ENCODE measurements around the gene CEP112.

CEP112 gene

DNA sequence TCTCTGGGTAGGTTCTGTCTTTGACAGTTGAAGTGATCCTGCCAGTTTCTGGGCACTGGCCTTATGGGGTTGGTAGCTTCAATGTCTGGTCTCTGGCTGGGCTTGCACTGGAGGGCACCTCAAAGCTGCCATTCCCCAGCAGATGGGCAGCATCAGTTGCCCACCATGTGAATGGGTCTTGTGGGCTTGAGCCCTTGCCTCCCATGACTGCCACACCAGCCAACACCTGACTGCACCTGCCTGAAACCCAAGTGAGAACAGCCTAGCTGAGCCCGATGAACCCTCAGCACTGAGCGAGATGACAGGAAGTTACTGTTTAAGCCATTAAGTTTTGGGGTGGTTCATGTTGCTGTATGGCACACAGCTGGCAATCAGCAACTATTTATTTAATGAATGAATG is 561.4 kb downstream of the CEP112 start:
- intact Hi-C loops (cut with DNase I), result no loop called here
- no peak for DNase-seq

DNA sequence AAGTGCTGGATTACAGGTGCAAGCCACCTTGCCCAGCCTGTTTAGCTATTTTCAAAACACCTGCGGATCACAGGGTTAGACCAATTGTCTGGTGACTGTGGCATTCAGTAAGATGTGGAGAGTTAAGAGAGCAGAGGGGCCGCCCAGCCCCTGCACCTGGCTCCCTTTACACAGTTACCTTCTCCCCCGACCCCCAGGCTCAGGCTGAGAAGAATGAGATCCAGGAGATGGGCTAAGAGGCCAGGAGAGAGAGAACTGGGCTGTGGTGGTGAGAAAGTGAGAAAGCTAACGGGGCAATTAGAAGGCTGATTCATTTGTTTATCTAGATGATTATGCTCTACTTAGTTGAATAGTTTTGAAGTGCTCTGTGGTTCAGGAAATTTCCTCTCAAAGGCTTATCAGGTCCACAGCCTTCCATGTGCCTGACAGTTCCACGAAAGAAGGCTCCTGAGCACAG is 562.7 kb downstream of the CEP112 start:
- DNase-seq, result no peak
- intact Hi-C loops (cut with DNase I), result no loop called here

DNA sequence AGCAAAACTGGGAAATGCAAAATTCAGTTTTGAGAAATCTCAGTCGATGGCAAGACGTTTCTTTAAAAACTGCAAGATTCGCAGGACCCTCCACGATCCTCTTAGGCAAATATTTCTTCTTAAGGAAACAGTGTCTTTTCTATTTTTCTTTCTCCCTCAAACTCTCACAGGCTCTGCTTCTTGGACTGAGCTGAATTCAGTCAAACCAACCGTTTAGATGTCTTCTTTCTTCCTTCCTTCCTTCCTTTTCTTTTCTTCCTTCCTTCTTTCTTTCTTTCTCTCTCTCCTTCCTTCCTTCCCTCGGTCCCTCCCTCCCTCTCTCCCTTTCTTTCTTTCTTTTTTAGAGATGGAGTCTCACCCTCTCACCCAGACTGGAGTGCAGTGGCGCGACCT is 563.3 kb downstream of the CEP112 start:
- intact Hi-C loops (cut with DNase I), result no loop called here
- no peak for DNase-seq

DNA sequence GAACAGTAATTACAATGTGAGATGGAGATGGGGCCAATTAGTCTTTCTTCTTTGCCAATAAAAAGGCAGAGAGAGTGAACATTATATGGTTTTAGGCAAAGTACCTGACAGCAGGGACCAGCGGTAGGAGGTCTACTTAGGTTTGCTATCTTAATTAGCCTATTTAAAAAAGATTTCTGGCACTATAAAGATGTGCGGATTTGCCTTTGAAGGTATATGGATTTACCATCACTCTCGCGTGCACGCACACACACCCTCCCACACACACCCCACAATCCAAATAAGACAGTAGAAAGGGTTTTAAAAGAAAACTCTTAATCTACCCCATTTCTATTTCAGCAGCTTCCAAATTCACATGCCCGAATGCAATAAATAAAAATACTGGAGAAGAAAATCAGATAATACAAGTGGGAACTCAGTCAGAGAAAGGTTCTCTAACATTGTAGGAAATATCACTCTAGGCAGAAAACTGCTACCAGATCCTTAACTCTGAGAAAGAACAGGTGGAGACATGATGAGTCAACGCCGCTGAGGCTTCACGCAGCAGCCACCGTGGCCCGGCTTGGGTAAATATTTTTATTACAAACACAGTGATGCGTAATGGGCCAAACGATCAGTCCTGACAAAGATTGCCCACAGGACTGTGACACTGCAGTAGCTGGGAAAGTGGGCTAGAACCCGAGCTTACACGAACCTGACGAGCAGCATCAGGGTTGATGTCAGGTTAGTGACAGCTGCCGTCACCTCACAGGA is 563.9 kb downstream of the CEP112 start:
- peak in 2 of 10 donors; percentile 25 to 76 for DNase-seq
- intact Hi-C loops (cut with DNase I), result no loop called here

DNA sequence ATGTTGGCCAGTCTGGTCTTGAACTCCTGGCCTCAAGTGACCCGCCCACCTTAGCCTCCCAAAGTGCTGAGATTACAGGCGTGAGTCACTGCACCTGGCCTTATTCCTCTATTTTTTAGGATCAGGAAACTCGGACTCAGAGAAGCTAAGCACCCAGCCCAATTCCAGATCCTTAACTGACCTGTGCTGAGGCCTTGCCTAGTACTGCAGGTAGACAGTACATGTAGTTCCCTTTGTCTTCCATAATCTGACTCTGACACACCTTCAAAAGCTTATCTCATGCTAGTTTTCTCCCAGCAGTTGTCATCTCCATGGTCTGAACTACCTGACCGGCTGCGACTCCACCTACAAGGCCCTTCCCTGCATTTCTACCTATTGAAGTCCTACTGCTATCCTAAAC is 564.8 kb downstream of the CEP112 start:
- intact Hi-C loops (cut with DNase I), result no loop called here
- no peak for DNase-seq

DNA sequence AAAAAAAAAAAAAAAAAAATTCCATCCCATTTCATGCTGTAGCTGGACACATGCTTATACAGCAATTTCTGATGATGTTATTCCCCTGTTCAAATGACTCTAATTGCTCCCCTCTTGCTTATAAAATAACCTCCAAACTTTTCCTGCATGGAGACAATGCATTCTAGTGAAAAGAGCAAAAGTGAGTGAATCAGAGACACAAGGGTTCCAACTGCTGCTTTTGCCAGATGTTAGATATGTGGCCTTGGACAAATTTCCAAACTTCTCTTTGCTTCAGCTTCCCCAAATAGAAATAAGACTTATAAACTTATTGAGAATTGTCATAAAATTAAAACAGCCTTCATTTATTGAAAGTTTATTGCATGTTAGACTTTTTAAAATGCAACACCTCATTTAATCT is 565.5 kb downstream of the CEP112 start:
- intact Hi-C loops (cut with DNase I), result no loop called here
- no peak for DNase-seq

DNA sequence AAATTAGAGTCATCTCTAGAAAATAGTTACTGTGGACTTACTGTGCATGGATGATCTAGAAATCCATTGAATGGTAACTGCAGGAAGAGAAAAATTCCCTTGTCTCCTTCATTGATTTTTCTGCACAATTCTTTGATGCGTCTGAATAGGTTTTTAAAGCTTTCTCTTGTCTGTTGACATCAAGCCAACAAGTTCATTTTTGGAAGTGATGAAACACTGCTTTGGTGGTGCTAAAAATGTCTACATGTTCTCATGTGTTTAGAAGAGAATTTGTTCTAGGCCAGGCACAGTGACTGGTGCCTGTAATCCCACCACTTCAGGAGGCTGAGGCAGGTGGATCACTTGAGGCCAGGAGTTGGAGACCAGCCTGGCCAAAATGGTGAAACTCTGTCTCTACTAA is 573.4 kb downstream of the CEP112 start:
- intact Hi-C loops (cut with DNase I), result no loop called here
- DNase-seq, result no peak

DNA sequence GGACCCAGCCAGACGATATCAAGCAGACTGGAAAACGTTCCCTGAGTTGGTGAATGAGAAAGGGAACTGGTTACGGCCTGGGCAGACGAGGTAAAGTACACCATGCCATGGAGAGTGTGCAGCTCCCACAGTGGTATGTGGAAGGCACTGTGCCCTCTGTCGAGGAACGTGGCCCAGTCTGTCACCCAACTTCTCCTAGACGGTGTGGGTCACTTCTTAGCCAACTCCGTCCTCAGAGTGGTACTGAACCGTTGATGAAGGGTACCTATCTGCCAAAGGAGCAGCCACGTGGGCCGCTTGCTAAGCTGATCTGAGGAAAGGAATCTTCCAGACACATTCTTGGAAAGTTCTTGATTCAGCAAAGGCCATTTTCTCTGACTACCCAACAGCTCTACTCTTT is 574.4 kb downstream of the CEP112 start:
- intact Hi-C loops (cut with DNase I), result no loop called here

DNA sequence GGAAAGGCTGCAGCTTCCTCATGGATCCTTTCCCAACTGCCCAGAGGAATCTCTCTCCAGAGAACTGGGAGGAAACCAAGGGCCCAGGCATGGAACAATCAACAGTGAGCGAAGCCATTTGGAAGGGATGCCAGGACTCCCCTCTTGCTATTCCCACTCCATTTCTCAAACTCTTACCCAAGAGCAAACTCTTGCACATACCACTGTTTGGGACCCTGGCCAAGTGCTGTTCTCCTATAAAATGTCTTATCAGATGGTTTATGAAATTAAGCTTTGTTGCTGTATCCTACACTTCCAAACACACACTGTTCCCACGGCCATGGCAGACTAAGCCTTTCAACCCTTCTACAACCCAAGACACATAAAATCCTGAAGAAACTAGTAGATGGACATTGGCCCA is 582.2 kb downstream of the CEP112 start:
- DNase-seq, result no peak
- intact Hi-C loops (cut with DNase I), result no loop called here

More for the DNA sequence above, 574.4 kb downstream of the CEP112 start:
- no peak for DNase-seq

DNA sequence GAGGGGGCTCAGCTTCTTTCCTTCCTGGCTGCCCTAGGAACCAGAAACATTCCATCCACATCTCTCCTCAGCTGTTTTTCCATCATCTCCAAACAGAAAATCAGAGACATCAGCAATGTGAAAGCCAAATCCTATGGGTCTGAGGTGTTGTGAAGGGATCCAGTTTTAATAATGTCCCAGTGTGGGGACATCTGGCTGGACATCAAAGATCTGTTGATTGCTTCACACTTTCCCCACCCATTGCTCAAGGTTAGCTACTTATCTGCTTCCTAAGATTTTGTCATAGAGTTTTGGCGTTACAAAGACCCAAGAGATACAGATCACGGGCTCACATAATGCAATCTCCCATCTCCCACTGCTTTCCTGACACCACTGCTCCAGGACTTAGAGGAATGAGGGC is 582.6 kb downstream of the CEP112 start:
- intact Hi-C loops (cut with DNase I), result no loop called here
- DNase-seq, result no peak

DNA sequence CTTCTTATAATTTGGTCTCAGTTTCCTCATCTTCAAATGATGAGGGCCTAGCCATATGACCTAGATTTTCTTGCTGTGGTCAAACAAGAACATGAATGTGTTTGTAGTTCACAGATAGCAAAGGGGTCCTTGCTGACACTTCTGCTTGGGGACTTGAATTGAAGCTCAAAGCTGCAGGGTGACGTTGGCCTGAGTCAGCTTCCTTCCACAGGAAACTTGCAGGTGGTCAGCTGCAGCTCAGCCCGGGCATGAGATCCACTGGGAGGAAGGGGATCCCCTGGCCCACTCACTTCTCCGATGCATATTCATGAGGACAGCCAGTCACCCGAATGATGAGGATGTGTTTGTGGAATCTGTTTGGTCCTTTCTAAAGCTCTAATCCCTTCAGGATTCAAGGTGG is 587.9 kb downstream of the CEP112 start:
- peak in 1 of 10 donors; percentile 54 for DNase-seq
- intact Hi-C loops (cut with DNase I), result no loop called here

DNA sequence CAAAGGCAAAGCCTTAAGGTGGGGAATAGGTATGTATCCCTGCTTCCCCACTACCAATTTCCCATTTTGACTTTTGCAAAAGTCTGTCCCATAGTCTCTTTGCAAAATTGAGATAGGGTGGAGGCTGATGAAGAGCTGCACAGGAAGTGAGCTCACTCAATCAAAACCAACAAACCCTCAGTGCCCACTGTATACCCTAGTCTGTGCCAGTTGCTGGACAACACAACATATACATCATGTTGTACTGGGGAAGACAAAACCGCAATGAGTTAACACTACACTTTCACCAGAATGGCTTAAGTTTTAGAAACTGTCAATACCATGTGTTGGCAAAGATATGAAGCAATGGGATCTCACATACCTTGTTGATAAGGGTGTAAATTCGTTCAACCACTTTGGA is 590.1 kb downstream of the CEP112 start:
- DNase-seq, result no peak
- intact Hi-C loops (cut with DNase I), result no loop called here

DNA sequence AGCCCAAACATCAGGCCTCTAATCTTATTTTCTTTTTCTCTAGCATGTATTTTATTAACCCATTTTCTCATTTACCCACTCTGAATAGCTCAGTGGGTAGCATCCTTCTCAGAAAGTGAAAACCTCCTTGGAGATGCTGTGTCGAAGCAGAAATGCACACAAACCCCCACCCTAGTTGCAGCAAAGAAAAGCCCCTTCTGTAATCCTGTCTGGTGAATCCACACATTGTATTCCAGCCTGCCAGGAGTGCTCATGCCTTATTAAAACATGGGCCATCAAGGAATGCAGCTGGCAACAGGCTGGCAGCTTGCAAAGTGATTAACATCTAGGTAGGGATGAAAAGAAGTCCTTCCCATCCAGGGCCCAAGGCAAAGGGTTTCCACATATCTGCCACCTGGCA is 590.8 kb downstream of the CEP112 start:
- peak in 2 of 10 donors; percentile 2 to 11 for DNase-seq
- intact Hi-C loops (cut with DNase I), result no loop called here

DNA sequence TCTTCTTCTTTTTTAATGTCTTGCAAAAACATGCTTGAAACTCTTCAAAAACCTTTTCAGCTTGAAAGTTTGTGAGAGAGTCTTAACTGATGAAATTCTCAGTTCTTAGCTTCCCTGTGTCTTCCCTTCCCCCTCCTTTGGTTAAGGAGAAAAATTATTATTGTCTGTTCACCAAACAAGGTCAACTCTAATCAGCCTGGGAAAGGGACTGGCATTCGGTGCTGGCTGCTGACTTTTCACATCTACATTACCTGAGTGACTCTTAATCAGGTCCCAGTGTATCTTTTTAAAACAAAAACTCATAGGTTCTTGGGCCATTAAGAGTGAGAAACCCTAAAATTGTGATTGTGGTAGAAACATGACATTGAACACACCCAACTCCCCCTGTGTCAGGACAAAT is 591.4 kb downstream of the CEP112 start:
- intact Hi-C loops (cut with DNase I), result no loop called here
- DNase-seq, result peak in 2 of 10 donors; percentile 1 to 4

DNA sequence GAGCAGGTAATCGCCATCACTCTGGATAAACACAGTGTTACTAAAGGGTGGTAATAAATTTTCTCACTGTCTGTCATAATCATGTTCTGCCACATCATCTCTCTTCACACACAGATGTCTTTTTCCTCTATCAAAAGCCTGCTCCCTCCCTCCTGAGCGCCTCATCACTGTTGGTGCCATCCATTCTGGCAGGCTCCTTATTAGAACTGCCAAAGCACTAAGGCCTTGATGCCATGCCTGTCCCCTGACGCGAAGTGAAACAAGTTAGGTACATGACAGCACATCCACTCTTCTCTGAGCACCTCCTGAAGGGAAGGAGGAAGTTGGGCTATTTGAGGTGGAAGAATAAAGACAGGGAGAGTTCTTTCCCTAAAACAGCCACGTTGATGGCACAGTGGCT is 592.3 kb downstream of the CEP112 start:
- DNase-seq, result peak in 2 of 10 donors; percentile 9 to 24
- intact Hi-C loops (cut with DNase I), result no loop called here

DNA sequence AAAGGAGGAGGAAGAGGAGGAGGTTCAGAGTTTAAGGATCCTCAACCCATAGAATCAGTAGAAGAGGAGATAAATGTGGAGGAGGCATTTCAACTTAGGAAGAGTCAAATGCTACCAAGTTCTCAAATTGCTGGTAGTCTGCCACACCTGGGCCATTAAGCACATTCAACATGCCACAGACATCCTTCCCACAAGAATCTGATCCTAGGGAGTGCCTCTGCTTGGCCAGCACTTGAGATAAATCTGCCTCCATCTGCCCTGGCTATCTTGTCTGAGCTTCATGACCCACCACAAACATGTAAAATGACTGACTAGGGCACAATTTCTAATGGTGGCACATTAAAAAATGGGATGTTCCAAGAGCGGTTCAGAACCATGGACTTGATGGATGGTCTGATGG is 593.2 kb downstream of the CEP112 start:
- DNase-seq, result no peak
- intact Hi-C loops (cut with DNase I), result no loop called here

DNA sequence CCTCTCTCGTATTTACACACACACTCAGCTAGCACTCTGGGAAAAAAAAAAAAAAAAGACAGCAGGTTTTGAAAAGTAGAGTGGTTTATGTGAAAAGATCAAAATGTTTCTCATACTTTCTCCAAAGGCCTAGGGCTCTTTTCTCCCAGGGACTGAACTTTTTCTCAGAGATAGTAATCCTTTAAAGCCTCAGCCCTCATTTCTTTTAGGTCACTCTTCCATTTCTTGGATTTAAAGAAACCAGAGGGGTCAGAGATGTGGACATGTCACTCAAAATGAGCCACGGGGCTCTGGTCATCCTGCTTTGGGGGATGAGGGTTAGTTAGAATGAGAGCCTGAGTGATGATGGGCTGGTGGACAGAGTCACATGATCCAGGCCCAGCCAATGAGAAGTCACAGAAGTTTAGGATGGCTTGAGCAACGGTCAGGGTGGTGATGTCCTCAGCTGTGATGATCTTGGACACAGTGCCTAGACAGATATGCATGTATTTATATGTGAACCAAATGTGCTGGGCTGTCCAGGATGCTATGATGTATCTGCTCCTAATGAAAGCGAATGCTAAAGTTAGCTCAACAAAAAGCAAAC is 596.8 kb downstream of the CEP112 start:
- peak in 1 of 10 donors; percentile 7 for DNase-seq
- intact Hi-C loops (cut with DNase I), result no loop called here

DNA sequence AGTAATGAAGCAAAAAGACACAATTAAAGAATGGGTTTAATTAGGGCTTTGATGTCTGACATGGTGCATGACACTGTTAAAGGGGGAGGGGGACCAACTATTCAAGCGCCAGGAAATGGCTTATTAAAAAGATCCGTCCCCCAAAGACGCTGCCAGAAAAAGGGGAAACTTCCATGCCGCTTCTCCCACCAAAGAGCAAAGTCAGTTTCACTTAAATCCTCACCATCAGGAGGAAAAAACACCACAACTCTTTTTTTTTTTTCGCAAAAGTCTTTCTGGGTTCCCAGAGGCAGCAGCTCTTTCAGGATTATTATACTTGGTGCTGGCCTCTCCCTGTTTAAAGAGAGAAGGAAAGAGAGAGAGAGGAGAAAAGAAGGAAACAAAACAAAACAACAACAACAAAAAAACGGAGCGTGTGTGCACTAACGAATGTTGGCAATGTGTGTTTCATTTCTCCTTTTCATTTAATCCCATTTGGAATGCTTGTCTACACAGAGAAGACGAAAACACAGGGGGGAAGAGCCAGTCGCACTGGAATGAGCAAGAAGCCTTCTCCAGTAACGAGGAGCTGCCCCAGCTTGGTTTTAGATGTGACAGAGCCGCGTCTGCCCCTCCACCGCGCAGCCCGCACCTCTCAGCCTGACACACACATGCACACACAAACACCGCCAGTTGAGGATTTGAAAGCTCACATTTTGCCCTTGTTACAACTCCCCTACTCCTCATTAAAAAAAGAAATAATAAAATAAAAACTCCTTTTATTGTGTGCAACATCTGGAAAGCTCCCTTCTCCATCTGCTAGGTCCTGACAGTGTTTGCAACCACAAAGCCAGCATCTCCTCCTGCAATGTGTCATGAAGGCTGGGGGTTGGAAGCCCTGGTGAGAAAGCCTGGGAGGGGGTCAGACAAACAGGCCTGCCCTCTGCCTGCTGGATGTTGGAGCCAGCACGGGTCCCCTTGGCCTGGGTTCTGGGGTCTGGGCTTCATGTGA is 597.8 kb downstream of the CEP112 start:
- intact Hi-C loops (cut with DNase I), result no loop called here
- peak in 3 of 10 donors; percentile 14 to 72 (median 39) for DNase-seq

DNA sequence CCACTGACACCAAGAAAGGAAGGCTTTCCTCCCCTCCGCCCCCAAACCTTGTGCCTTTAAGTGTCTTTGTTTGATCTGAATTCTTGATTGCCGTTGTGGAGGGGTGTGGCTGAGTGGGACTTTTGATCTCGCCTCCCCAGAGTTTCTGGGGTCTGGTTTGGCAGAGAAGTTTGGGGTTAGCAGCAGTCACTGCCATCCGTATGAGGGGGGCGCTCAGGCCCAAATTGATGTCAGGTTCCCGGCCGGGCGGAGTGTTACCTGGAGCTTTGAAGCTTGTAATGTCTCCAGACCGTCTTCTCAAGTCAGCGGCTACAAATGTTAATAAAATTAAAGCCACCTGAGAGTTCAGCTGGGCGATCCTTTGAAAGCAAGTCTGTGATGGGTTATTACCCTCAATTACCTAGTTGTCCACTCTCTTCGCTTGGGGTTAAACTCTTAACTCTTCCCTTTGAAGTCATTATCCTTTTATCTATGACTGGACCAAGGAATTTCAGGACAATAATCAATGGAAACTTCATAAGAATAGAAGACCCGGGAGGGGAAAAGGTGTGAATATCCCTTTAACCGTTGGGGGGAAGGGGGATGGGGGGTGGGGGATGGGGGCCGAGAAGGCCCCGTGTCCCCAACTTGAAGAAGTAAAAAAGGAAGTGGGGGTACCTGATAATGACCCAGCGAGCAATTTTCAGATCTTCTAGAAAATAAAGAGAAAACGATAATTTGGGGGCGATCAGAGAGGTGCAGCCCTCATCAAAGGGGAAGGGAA is 598.7 kb downstream of the CEP112 start:
- DNase-seq, result peak in 2 of 10 donors; percentile 9 to 68
- intact Hi-C loops (cut with DNase I), result no loop called here

Measured in posterior cingulate gyrus (tissue), 11 donors.